Daoy (cell line): ENCODE results near the gene METTL8. TPM values are rescaled to one million over a fixed set of nuclear protein-coding genes. Genes with fewer than 3 reads are reported as not detected.

Experiments used
- DNase-seq: peaks from one replicate; pipeline ENCODE4 v3.0.0-alpha.2; 2015; ENCODE audit warnings: low read depth
- total RNA-seq: library from RNA; depleted of rRNA; stranded (reverse); fragments of >200 nt; shearing (Covaris generic); gene quantifications from 2 replicates; pipeline ENCODE4 v1.2.3, GENCODE V29; 2014; rRNA removed

METTL8 gene
- 17.1 and 20.2 TPM in 2 replicates for total RNA-seq

- no peak for DNase-seq
Measured at GRCh38 chr2:171433763-171434012, at the start of gene METTL8. Gene METTL8 (minus strand): TSS chr2:171433990. CDS start chr2:171392185, 41,805 bp downstream.

GRCh38 chr2:171482877-171483276, 49.1 kb upstream of the METTL8 start:
- DNase-seq = no peak

GRCh38 chr2:171482308-171482707, 48.5 kb upstream of the METTL8 start:
- no peak for DNase-seq

GRCh38 chr2:171480908-171481307, 47.1 kb upstream of the METTL8 start:
- no peak for DNase-seq

GRCh38 chr2:171479154-171479814, 45.5 kb upstream of the METTL8 start:
- DNase-seq = peak; percentile 17

GRCh38 chr2:171478345-171478744, 44.6 kb upstream of the METTL8 start:
- DNase-seq = peak; percentile 3

- no peak for DNase-seq
Measured at GRCh38 chr2:171475979-171476378, 42.2 kb upstream of the METTL8 start.

- DNase-seq = no peak
Measured at GRCh38 chr2:171470129-171470528, 36.3 kb upstream of the METTL8 start.

GRCh38 chr2:171469176-171469575, 35.4 kb upstream of the METTL8 start:
- no peak for DNase-seq

GRCh38 chr2:171460537-171460936, 26.7 kb upstream of the METTL8 start:
- no peak for DNase-seq

- DNase-seq = no peak
Measured at GRCh38 chr2:171459498-171459897, 25.7 kb upstream of the METTL8 start.

- DNase-seq = no peak
Measured at GRCh38 chr2:171452773-171453172, 19.0 kb upstream of the METTL8 start.

- DNase-seq = no peak
Measured at GRCh38 chr2:171451074-171451473, 17.3 kb upstream of the METTL8 start.

GRCh38 chr2:171447675-171448074, 13.9 kb upstream of the METTL8 start:
- no peak for DNase-seq

GRCh38 chr2:171441470-171441869, 7.7 kb upstream of the METTL8 start:
- DNase-seq = no peak

GRCh38 chr2:171436307-171436706, 2.5 kb upstream of the METTL8 start:
- peak; percentile 70 for DNase-seq

- DNase-seq = peak; percentile 97
Measured at GRCh38 chr2:171434013-171434989, 511 bp upstream of the METTL8 start, which contains the start of gene DCAF17. Gene DCAF17 (plus strand): TSS chr2:171434226. CDS start chr2:171434578, 352 bp downstream.

- peak; percentile 32 for DNase-seq
Measured at GRCh38 chr2:171432969-171433762, 624 bp downstream of the METTL8 start.

GRCh38 chr2:171432206-171432968, 1.4 kb downstream of the METTL8 start:
- DNase-seq = no peak

- DNase-seq = no peak
Measured at GRCh38 chr2:171431677-171432167, 2.1 kb downstream of the METTL8 start.
